A549 (cell line): ENCODE measurements around the gene MOB4.

Experiments used
- CEBPB ChIP-seq, 2 experiments: fragments of >200 bp in 1 of 2; sonication (Bioruptor Twin) in 1 of 2; formaldehyde crosslinking in 1 of 2; IDR thresholded peaks; 2 replicates each; pipeline ENCODE4 v1.6.1; 2012 to 2016
- EHMT2 ChIP-seq: fragments of 200-600 bp; sonication (generic); IDR thresholded peaks from 2 replicates; pipeline ENCODE4 v1.6.1; 2016; ENCODE audit warnings: antibody characterized with exemption, low read depth, mild to moderate bottlenecking, moderate library complexity
- EP300 ChIP-seq, 2 experiments: fragments of >200 bp; sonication (Bioruptor Twin); formaldehyde crosslinking; IDR thresholded peaks; 2 replicates in 1 of 2; 3 replicates in 1 of 2; pipeline ENCODE4 v1.6.1; 2016 to 2017
- MYC ChIP-seq: IDR thresholded peaks from 2 replicates; pipeline ENCODE4 v1.6.1; 2012; ENCODE audit warnings: mild to moderate bottlenecking, inconsistent platforms, low read length, improper control_type of control experiment, borderline replicate concordance
- POLR2A ChIP-seq: IDR thresholded peaks from 2 replicates; pipeline ENCODE4 v1.6.1; 2012; ENCODE audit warnings: mild to moderate bottlenecking, low read length
- RFX5 ChIP-seq: fragments of 450-650 bp; IDR thresholded peaks from 2 replicates; pipeline ENCODE4 v1.7.1; 2014; ENCODE audit warnings: antibody characterized with exemption, mild to moderate bottlenecking, moderate library complexity
- SMC3 ChIP-seq: fragments of >200 bp; sonication (Bioruptor Twin); formaldehyde crosslinking; IDR thresholded peaks from 3 replicates; pipeline ENCODE4 v1.6.1; 2018; ENCODE audit warnings: inconsistent platforms
- ZFP36 ChIP-seq: fragments of 450-650 bp; IDR thresholded peaks from 2 replicates; pipeline ENCODE4 v1.6.1; 2014; ENCODE audit warnings: borderline replicate concordance; ENCODE audit not compliant: partially characterized antibody
- ZNF302 ChIP-seq: fragments of 250-450 bp; sonication (Bioruptor Pico); IDR thresholded peaks from 2 replicates; pipeline ENCODE4 v1.9.0; 2021; ENCODE audit warnings: inconsistent platforms, mild to moderate bottlenecking, moderate library complexity
- TF ChIP-seq, protein P1 (sequence below): fragments of >200 bp; sonication (Bioruptor Twin); formaldehyde crosslinking; IDR thresholded peaks from 3 replicates; pipeline ENCODE4 v1.5.1; 2016
- TF ChIP-seq, protein P2 (sequence below): IDR thresholded peaks from 2 replicates; pipeline ENCODE4 v1.6.1; 2012
- TF ChIP-seq, protein P3 (sequence below): IDR thresholded peaks from 2 replicates; pipeline ENCODE4 v1.6.1; 2012

DNA sequence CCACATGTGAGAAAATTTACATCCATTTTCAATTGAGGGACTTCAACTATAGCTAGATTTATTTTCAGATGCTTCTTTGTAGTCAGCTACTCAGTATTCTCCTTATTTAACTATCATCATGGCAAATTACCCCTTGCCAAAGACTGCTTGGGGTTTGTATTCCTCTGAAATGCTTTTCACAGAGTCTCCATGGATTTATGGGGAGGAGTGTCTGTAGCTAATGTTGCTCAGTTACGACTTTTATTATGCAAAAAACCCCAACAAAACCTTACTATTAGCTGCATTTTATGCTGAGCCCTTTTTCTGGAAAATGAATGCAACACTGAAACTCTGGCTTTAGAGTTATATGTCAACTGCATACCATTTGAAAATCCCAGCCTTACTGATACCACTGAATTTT lies 80.9 kb downstream of the MOB4 start:
- no peak for TF ChIP-seq EHMT2
- no peak for TF ChIP-seq CEBPB (IDR thresholded peaks at IDR 0.05)
- no peak for TF ChIP-seq SMC3
- no peak for TF ChIP-seq ZFP36
- TF ChIP-seq, protein P1, sequence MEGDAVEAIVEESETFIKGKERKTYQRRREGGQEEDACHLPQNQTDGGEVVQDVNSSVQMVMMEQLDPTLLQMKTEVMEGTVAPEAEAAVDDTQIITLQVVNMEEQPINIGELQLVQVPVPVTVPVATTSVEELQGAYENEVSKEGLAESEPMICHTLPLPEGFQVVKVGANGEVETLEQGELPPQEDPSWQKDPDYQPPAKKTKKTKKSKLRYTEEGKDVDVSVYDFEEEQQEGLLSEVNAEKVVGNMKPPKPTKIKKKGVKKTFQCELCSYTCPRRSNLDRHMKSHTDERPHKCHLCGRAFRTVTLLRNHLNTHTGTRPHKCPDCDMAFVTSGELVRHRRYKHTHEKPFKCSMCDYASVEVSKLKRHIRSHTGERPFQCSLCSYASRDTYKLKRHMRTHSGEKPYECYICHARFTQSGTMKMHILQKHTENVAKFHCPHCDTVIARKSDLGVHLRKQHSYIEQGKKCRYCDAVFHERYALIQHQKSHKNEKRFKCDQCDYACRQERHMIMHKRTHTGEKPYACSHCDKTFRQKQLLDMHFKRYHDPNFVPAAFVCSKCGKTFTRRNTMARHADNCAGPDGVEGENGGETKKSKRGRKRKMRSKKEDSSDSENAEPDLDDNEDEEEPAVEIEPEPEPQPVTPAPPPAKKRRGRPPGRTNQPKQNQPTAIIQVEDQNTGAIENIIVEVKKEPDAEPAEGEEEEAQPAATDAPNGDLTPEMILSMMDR, result no peak
- TF ChIP-seq ZNF302 (CRISPR knock-in tag), result no peak
- no peak for TF ChIP-seq MYC
- no peak for TF ChIP-seq POLR2A
- no peak for TF ChIP-seq EP300 (IDR thresholded peaks at IDR 0.05)
- TF ChIP-seq, protein P2, sequence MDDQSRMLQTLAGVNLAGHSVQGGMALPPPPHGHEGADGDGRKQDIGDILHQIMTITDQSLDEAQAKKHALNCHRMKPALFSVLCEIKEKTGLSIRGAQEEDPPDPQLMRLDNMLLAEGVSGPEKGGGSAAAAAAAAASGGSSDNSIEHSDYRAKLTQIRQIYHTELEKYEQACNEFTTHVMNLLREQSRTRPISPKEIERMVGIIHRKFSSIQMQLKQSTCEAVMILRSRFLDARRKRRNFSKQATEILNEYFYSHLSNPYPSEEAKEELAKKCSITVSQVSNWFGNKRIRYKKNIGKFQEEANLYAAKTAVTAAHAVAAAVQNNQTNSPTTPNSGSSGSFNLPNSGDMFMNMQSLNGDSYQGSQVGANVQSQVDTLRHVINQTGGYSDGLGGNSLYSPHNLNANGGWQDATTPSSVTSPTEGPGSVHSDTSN, result no peak
- TF ChIP-seq RFX5, result no peak
- TF ChIP-seq, protein P3, sequence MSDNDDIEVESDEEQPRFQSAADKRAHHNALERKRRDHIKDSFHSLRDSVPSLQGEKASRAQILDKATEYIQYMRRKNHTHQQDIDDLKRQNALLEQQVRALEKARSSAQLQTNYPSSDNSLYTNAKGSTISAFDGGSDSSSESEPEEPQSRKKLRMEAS, result no peak
